WTC11 (cell line): ENCODE data around the gene EIF4G3. TPM values are rescaled to one million over a fixed set of nuclear protein-coding genes. Genes with fewer than 3 reads are reported as not detected.

Experiments
- ATAC-seq: fragments of 200-7000 bp; cut with Tn5 transposase; 2 replicates; pipeline ENCODE4 v1.10.0; 2021; ENCODE audit warnings: mild to moderate bottlenecking, moderate library complexity
- CTCF ChIA-PET: fragments of 300-600 bp; sonication (Branson Sonifier 250); formaldehyde crosslinking; loops from one replicate; lab custom pipeline; 2021; ENCODE audit warnings: antibody characterized with exemption; lab: Charles Lee
- POLR2A ChIA-PET: fragments of 350-600 bp; sonication (Branson Sonifier 250); formaldehyde crosslinking; loops from one replicate; lab custom pipeline; 2021; ENCODE audit warnings: antibody characterized with exemption; lab: Charles Lee
- DNase-seq: peaks from one replicate; pipeline ENCODE4 v3.0.0; 2021; ENCODE audit warnings: low spot score
- H3K27ac Mint-ChIP-seq: 2 replicates; pipeline ENCODE4 v1.8.0; 2021; ENCODE audit warnings: mixed read lengths
- H3K27me3 Mint-ChIP-seq: 2 replicates; pipeline ENCODE4 v1.8.0; 2021; ENCODE audit warnings: low read depth, mild to moderate bottlenecking, moderate library complexity, mixed read lengths
- H3K36me3 Mint-ChIP-seq: 2 replicates; pipeline ENCODE4 v1.8.0; 2021; ENCODE audit warnings: mixed read lengths
- H3K4me1 Mint-ChIP-seq: 2 replicates; pipeline ENCODE4 v1.8.0; 2022; ENCODE audit warnings: mixed read lengths
- H3K4me3 Mint-ChIP-seq: 2 replicates; pipeline ENCODE4 v1.8.0; 2021; ENCODE audit warnings: mild to moderate bottlenecking, moderate library complexity, mixed read lengths
- H3K9me3 Mint-ChIP-seq: 2 replicates; pipeline ENCODE4 v1.8.0; 2021; ENCODE audit warnings: mixed read lengths
- ESRRA ChIP-seq: sonication (generic); formaldehyde crosslinking; IDR thresholded peaks from 2 replicates; pipeline ENCODE4 v1.8.1; 2022; ENCODE audit warnings: mild to moderate bottlenecking, missing genetic modification reagents, borderline replicate concordance
- ETV6 ChIP-seq: sonication (generic); formaldehyde crosslinking; IDR thresholded peaks from 2 replicates; pipeline ENCODE4 v1.8.1; 2022; ENCODE audit warnings: mild to moderate bottlenecking, missing genetic modification reagents
- GRHL2 ChIP-seq: fragments of 250-450 bp; sonication (Bioruptor Pico); IDR thresholded peaks from 2 replicates; pipeline ENCODE4 v1.8.0; 2022; ENCODE audit warnings: mild to moderate bottlenecking, moderate library complexity; ENCODE audit not compliant: insufficient replicate concordance, severe bottlenecking
- GTF2I ChIP-seq: fragments of 250-450 bp; sonication (Bioruptor Pico); conservative IDR thresholded peaks from 2 replicates; pipeline ENCODE4 v1.4.0; 2021; ENCODE audit warnings: mild to moderate bottlenecking
- HMGXB4 ChIP-seq: sonication (generic); formaldehyde crosslinking; IDR thresholded peaks from 2 replicates; pipeline ENCODE4 v1.8.1; 2023; ENCODE audit warnings: mild to moderate bottlenecking, moderate library complexity, missing genetic modification reagents
- KAT7 ChIP-seq: sonication (generic); formaldehyde crosslinking; IDR thresholded peaks from 2 replicates; pipeline ENCODE4 v1.8.1; 2023; ENCODE audit warnings: missing genetic modification reagents, mild to moderate bottlenecking, borderline replicate concordance
- NFYB ChIP-seq: sonication (generic); formaldehyde crosslinking; conservative IDR thresholded peaks from 2 replicates; pipeline ENCODE4 v1.8.0; 2022; ENCODE audit warnings: low read depth, missing genetic modification reagents
- SMAD3 ChIP-seq: sonication (generic); formaldehyde crosslinking; IDR thresholded peaks from 2 replicates; pipeline ENCODE4 v1.8.0; 2022; ENCODE audit warnings: missing genetic modification reagents, mild to moderate bottlenecking, borderline replicate concordance
- SOX15 ChIP-seq: fragments of 250-450 bp; sonication (Bioruptor Pico); IDR thresholded peaks from 2 replicates; pipeline ENCODE4 v1.9.0; 2021; ENCODE audit warnings: mild to moderate bottlenecking
- TCF7 ChIP-seq: sonication (generic); formaldehyde crosslinking; IDR thresholded peaks from 2 replicates; pipeline ENCODE4 v1.8.0; 2022; ENCODE audit warnings: mild to moderate bottlenecking, low read depth, missing genetic modification reagents, moderate library complexity
- ZMAT4 ChIP-seq: fragments of 250-450 bp; sonication (Bioruptor Pico); IDR thresholded peaks from 2 replicates; pipeline ENCODE4 v1.9.0; 2021; ENCODE audit warnings: mild to moderate bottlenecking
- ZNF138 ChIP-seq: sonication (generic); formaldehyde crosslinking; conservative IDR thresholded peaks from 2 replicates; pipeline ENCODE4 v1.8.1; 2022; ENCODE audit warnings: mild to moderate bottlenecking, moderate library complexity, missing genetic modification reagents
- ZNF219 ChIP-seq: sonication (generic); formaldehyde crosslinking; IDR thresholded peaks from 2 replicates; pipeline ENCODE4 v1.8.0; 2023; ENCODE audit warnings: missing genetic modification reagents, mild to moderate bottlenecking, borderline replicate concordance
- ZNF512 ChIP-seq: sonication (generic); formaldehyde crosslinking; IDR thresholded peaks from 2 replicates; pipeline ENCODE4 v1.8.1; 2022; ENCODE audit warnings: missing genetic modification reagents, borderline replicate concordance
- total RNA-seq: library from RNA; stranded (reverse); gene quantifications from 3 replicates; pipeline ENCODE4 v1.2.3, GENCODE V29; 2021
- TF ChIP-seq, protein P1 (sequence below): sonication (generic); formaldehyde crosslinking; IDR thresholded peaks from 2 replicates; pipeline ENCODE4 v1.8.0; 2023; ENCODE audit warnings: missing genetic modification reagents
- TF ChIP-seq, protein P2 (sequence below): sonication (generic); formaldehyde crosslinking; conservative IDR thresholded peaks from 2 replicates; pipeline ENCODE4 v1.8.1; 2022; ENCODE audit warnings: mild to moderate bottlenecking, missing genetic modification reagents
- TF ChIP-seq, protein P3 (sequence below): sonication (generic); formaldehyde crosslinking; IDR thresholded peaks from 2 replicates; pipeline ENCODE4 v1.8.1; 2022; ENCODE audit warnings: mild to moderate bottlenecking, missing genetic modification reagents, moderate library complexity, borderline replicate concordance

The EIF4G3 gene
- total RNA-seq, 1 experiment from 2014 or later: 77.7 TPM

GRCh38 chr1:21003281-21004045 is 173.2 kb downstream of the EIF4G3 start:
- TF ChIP-seq, protein P1, sequence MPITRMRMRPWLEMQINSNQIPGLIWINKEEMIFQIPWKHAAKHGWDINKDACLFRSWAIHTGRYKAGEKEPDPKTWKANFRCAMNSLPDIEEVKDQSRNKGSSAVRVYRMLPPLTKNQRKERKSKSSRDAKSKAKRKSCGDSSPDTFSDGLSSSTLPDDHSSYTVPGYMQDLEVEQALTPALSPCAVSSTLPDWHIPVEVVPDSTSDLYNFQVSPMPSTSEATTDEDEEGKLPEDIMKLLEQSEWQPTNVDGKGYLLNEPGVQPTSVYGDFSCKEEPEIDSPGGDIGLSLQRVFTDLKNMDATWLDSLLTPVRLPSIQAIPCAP (CRISPR knock-in tag): no peak
- TF ChIP-seq ETV6 (CRISPR knock-in tag) (no peak), SMAD3 (CRISPR knock-in tag) (no peak), ZNF219 (CRISPR knock-in tag) (no peak), GRHL2 (CRISPR knock-in tag) (no peak), ESRRA (CRISPR knock-in tag) (no peak), GTF2I (no peak), HMGXB4 (CRISPR knock-in tag) (no peak), ZMAT4 (CRISPR knock-in tag) (no peak), NFYB (CRISPR knock-in tag) (no peak), ZNF138 (CRISPR knock-in tag) (no peak)
- TF ChIP-seq, protein P2, sequence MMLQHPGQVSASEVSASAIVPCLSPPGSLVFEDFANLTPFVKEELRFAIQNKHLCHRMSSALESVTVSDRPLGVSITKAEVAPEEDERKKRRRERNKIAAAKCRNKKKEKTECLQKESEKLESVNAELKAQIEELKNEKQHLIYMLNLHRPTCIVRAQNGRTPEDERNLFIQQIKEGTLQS (CRISPR knock-in tag): no peak
- TF ChIP-seq, protein P3, sequence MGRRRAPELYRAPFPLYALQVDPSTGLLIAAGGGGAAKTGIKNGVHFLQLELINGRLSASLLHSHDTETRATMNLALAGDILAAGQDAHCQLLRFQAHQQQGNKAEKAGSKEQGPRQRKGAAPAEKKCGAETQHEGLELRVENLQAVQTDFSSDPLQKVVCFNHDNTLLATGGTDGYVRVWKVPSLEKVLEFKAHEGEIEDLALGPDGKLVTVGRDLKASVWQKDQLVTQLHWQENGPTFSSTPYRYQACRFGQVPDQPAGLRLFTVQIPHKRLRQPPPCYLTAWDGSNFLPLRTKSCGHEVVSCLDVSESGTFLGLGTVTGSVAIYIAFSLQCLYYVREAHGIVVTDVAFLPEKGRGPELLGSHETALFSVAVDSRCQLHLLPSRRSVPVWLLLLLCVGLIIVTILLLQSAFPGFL (CRISPR knock-in tag): no peak
- Mint-ChIP-seq H3K4me3 (no peak overlapping the region), H3K9me3 (no peaks in the 10 kb centered on the region), H3K27me3 (no peaks in the 10 kb centered on the region), H3K36me3 (no peaks in the 10 kb centered on the region), H3K4me1 (peaks cover 13% of the 10 kb centered on the region; the same call in 1 of the 2 replicates), H3K27ac (peak overlapping the region; percentile 45; the same call in 1 of the 2 replicates)
- POLR2A ChIA-PET: interaction anchor here (0.7 kb wide), 1 partner anchor 216 kb away, joined by 5 read pairs; no protein-coding TSS in a partner anchor
- CTCF ChIA-PET: interaction anchor here (0.7 kb wide), 1 partner anchor 806 kb away, joined by 4 read pairs; no protein-coding TSS in a partner anchor
- no peak for ATAC-seq
- DNase-seq: no peak

DNA sequence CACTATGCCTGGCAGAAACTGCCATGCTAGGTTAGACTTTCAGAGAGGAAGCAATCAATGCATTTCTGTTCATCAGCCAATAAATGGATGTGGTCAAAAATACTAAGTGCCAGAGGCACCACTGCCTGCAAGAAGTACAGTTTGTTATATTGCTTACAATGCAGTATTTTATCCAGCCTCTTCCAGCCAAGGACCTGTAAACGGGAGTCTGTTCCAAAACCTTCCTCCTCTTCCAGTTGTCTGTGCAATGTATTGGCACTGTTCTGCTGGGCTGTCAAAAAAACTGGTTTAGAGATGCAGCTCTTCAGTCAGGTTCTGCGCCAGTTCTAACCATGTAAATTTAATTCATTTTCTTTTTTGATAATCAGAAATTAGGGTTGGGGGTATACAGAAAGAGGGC is 175.7 kb downstream of the EIF4G3 start:
- no peaks in the 10 kb centered on the region for H3K9me3 Mint-ChIP-seq
- H3K27ac Mint-ChIP-seq: no peak overlapping the region
- H3K36me3 Mint-ChIP-seq: no peaks in the 10 kb centered on the region
- DNase-seq (no peak), ATAC-seq (no peak)
- H3K27me3 Mint-ChIP-seq: no peaks in the 10 kb centered on the region
- ChIA-PET POLR2A (no interaction called here), CTCF (no interaction called here)
- TF ChIP-seq SOX15 (CRISPR knock-in tag) (no peak), ZNF512 (CRISPR knock-in tag) (no peak), TCF7 (CRISPR knock-in tag) (no peak), KAT7 (CRISPR knock-in tag) (no peak)
- TF ChIP-seq, protein P3 (CRISPR knock-in tag): no peak
- no peak overlapping the region for H3K4me3 Mint-ChIP-seq
- peaks cover 21% of the 10 kb centered on the region; the same call in 1 of the 2 replicates for H3K4me1 Mint-ChIP-seq
